ENCODE measurements around the gene MGAT5. TPM values are rescaled to one million over a fixed set of nuclear protein-coding genes. Genes with fewer than 3 reads are reported as not detected.

The MGAT5 gene
- total RNA-seq, 2 experiments from 2014 or later = 60.8 to 68.0 TPM

- Histone ChIP-seq H3K27ac (ENCODE audit: low read depth, low read length, poor library complexity, severe bottlenecking) (no peak overlapping the region), H2AFZ (ENCODE audit: low read length) (no peak overlapping the region), H3K79me2 (ENCODE audit: insufficient read depth, low read depth, low read length) (peaks cover 46% of the 10 kb centered on the region; the same call in 1 of the 2 replicates), H3K4me2 (ENCODE audit: low read length) (peak overlapping the region; percentile 10), H3K9me3 (ENCODE audit: low read length) (no peaks in the 10 kb centered on the region), H3K36me3 (ENCODE audit: insufficient read depth, low read length) (no peaks in the 10 kb centered on the region), H4K20me1 (ENCODE audit: insufficient read depth, low read length) (0 out of 2 replicates have a peak, but pooled peaks cover 4% of the 10 kb centered on the region), H3K4me1 (ENCODE audit: insufficient read depth, low read length, poor library complexity, severe bottlenecking) (peaks cover 64% of the 10 kb centered on the region), H3K4me3 (ENCODE audit: low read depth, low read length, poor library complexity, severe bottlenecking) (no peak overlapping the region), H3K9me2 (ENCODE audit: insufficient read depth, low read length) (no peaks in the 10 kb centered on the region)
- ChIA-PET POLR2A (interaction anchor here (0.7 to 4.7 kb wide), 7 partner anchors 10 to 168 kb away, joined by 3 to 31 read pairs (median 7); partner anchors contain the start of gene MGAT5), CTCF (ENCODE audit: unreplicated experiment) (interaction anchor here (1.1 to 2.8 kb wide), 5 partner anchors 9 to 168 kb away, joined by 3 to 23 read pairs (median 7); no protein-coding TSS in a partner anchor)
- no peak for DNase-seq (ENCODE audit: low spot score)
- no TSS peak for BruUV-seq (replicated peaks)
- TF ChIP-seq EZH2phosphoT487 (IDR thresholded peaks at IDR 0.05; ENCODE audit: borderline replicate concordance, low read depth, low read length) (no peak), CTCF (conservative IDR thresholded peaks at IDR 0.05; ENCODE audit: low read length) (no peak)
- intact Hi-C loops (cut with micrococcal nuclease; ENCODE audit: unreplicated experiment) = loop anchor here (1.0 kb wide), 1 partner anchor 125 kb away; no protein-coding TSS in a partner anchor
Observed at GRCh38 chr2:134244086-134244485, 9.8 kb upstream of the MGAT5 start.

- 0 out of 2 replicates have a peak, but pooled peaks cover 4% of the 10 kb centered on the region for H4K20me1 ChIP-seq (ENCODE audit: insufficient read depth, low read length)
- peaks cover 69% of the 10 kb centered on the region for H3K4me1 ChIP-seq (ENCODE audit: insufficient read depth, low read length, poor library complexity, severe bottlenecking)
- peak; percentile 67 for DNase-seq (ENCODE audit: low spot score)
- no peaks in the 10 kb centered on the region for H3K36me3 ChIP-seq (ENCODE audit: insufficient read depth, low read length)
- H3K9me3 ChIP-seq (ENCODE audit: low read length) = no peaks in the 10 kb centered on the region
- ChIA-PET CTCF (ENCODE audit: unreplicated experiment) (interaction anchor here (2.0 to 2.8 kb wide), 4 partner anchors 9 to 167 kb away, joined by 7 to 23 read pairs (median 12); no protein-coding TSS in a partner anchor), POLR2A (interaction anchor here (1.5 to 4.7 kb wide), 4 partner anchors 17 to 167 kb away, joined by 3 to 31 read pairs (median 16); no protein-coding TSS in a partner anchor)
- H3K27ac ChIP-seq (ENCODE audit: low read depth, low read length, poor library complexity, severe bottlenecking) = peak overlapping the region; percentile 7
- intact Hi-C loops (cut with micrococcal nuclease; ENCODE audit: unreplicated experiment) = loop anchor here (1.0 kb wide), 1 partner anchor 125 kb away; no protein-coding TSS in a partner anchor
- TF ChIP-seq EZH2phosphoT487 (IDR thresholded peaks at IDR 0.05; ENCODE audit: borderline replicate concordance, low read depth, low read length) = no peak
- TF ChIP-seq CTCF (conservative IDR thresholded peaks at IDR 0.05; ENCODE audit: low read length) = no peak; the same call in 1 of the 2 replicates
- no peak overlapping the region for H3K4me3 ChIP-seq (ENCODE audit: low read depth, low read length, poor library complexity, severe bottlenecking)
- no peak overlapping the region for H2AFZ ChIP-seq (ENCODE audit: low read length)
- peak overlapping the region; percentile 10 for H3K4me2 ChIP-seq (ENCODE audit: low read length)
- BruUV-seq (replicated peaks) = no TSS peak
- H3K9me2 ChIP-seq (ENCODE audit: insufficient read depth, low read length) = no peaks in the 10 kb centered on the region
- peaks cover 51% of the 10 kb centered on the region; the same call in 1 of the 2 replicates for H3K79me2 ChIP-seq (ENCODE audit: insufficient read depth, low read depth, low read length)
Observed at GRCh38 chr2:134244587-134244986, 9.3 kb upstream of the MGAT5 start.
